H9 (cell line): Measurements from ENCODE around the gene VAV2. TPM values are rescaled to one million over a fixed set of nuclear protein-coding genes. Genes with fewer than 3 reads are reported as not detected.

ENCODE experiments used
- DNase-seq: peaks from one replicate; pipeline ENCODE4 v3.0.0-alpha.2; 2017
- H2AFZ ChIP-seq: one replicate; pipeline ENCODE4 v1.6.1; 2013; ENCODE audit warnings: mild to moderate bottlenecking, low read length, control low read depth, moderate library complexity
- H2AK5ac ChIP-seq: 2 replicates; pipeline ENCODE4 v1.6.1; 2013; ENCODE audit warnings: low read length, control low read depth, mixed read lengths; ENCODE audit not compliant: insufficient read length
- H2BK120ac ChIP-seq: one replicate; pipeline ENCODE4 v1.6.1; 2013; ENCODE audit warnings: low read depth, mild to moderate bottlenecking, low read length, control low read depth, inconsistent platforms; ENCODE audit not compliant: poor library complexity, severe bottlenecking
- H2BK12ac ChIP-seq: 2 replicates; pipeline ENCODE4 v1.6.1; 2013; ENCODE audit warnings: low read length, control low read depth, mixed read lengths, low read depth; ENCODE audit not compliant: insufficient read length
- H2BK15ac ChIP-seq: 2 replicates; pipeline ENCODE4 v1.6.1; 2013; ENCODE audit warnings: low read depth, low read length, control low read depth
- H2BK20ac ChIP-seq: one replicate; pipeline ENCODE4 v1.6.1; 2013; ENCODE audit warnings: low read depth, mild to moderate bottlenecking, low read length, control low read depth, inconsistent platforms; ENCODE audit not compliant: poor library complexity, severe bottlenecking
- H2BK5ac ChIP-seq: 2 replicates; pipeline ENCODE4 v1.6.1; 2013; ENCODE audit warnings: low read length, control low read depth, mixed read lengths; ENCODE audit not compliant: insufficient read length
- H3K14ac ChIP-seq: 2 replicates; pipeline ENCODE4 v1.6.1; 2013; ENCODE audit warnings: low read length, control low read depth; ENCODE audit not compliant: insufficient read depth
- H3K18ac ChIP-seq: 2 replicates; pipeline ENCODE4 v1.6.1; 2013; ENCODE audit warnings: low read depth, mild to moderate bottlenecking, mixed read lengths, low read length, control low read depth; ENCODE audit not compliant: insufficient read length
- H3K23ac ChIP-seq: 2 replicates; pipeline ENCODE4 v1.6.1; 2013; ENCODE audit warnings: low read length, control low read depth, mixed read lengths, low read depth; ENCODE audit not compliant: insufficient read length
- H3K23me2 ChIP-seq: 2 replicates; pipeline ENCODE4 v1.6.1; 2013; ENCODE audit warnings: low read depth, mild to moderate bottlenecking, mixed read lengths, low read length, control low read depth; ENCODE audit not compliant: insufficient read length, poor library complexity, severe bottlenecking
- H3K27ac ChIP-seq: 2 replicates; pipeline ENCODE4 v1.5.1; 2013; ENCODE audit warnings: low read length, control low read depth, mixed read lengths, low read depth; ENCODE audit not compliant: insufficient read length
- H3K27me3 ChIP-seq: 2 replicates; pipeline ENCODE4 v1.6.1; 2013; ENCODE audit warnings: low read length, control low read depth, inconsistent platforms; ENCODE audit not compliant: insufficient read depth
- H3K4ac ChIP-seq: 2 replicates; pipeline ENCODE4 v1.6.1; 2013; ENCODE audit warnings: low read depth, mild to moderate bottlenecking, control low read depth, inconsistent platforms, low read length, moderate library complexity
- H3K4me1 ChIP-seq: 2 replicates; pipeline ENCODE4 v1.6.1; 2013; ENCODE audit warnings: low read length, control low read depth, inconsistent platforms; ENCODE audit not compliant: insufficient read depth
- H3K4me2 ChIP-seq: 2 replicates; pipeline ENCODE4 v1.6.1; 2013; ENCODE audit warnings: low read length, control low read depth, mixed read lengths; ENCODE audit not compliant: insufficient read length, insufficient read depth
- H3K56ac ChIP-seq: 2 replicates; pipeline ENCODE4 v1.6.1; 2013; ENCODE audit warnings: low read depth, mild to moderate bottlenecking, mixed read lengths, low read length, control low read depth; ENCODE audit not compliant: insufficient read length
- H3K79me1 ChIP-seq: 2 replicates; pipeline ENCODE4 v1.6.1; 2013; ENCODE audit warnings: low read depth, mild to moderate bottlenecking, moderate library complexity, low read length, control low read depth, inconsistent platforms; ENCODE audit not compliant: insufficient read depth, poor library complexity, severe bottlenecking
- H3K79me2 ChIP-seq: 2 replicates; pipeline ENCODE4 v1.6.1; 2013; ENCODE audit warnings: low read length, control low read depth, inconsistent platforms; ENCODE audit not compliant: insufficient read depth
- H3K9ac ChIP-seq: 2 replicates; pipeline ENCODE4 v1.6.1; 2013; ENCODE audit warnings: low read length, control low read depth, mixed read lengths; ENCODE audit not compliant: insufficient read length; ENCODE audit errors: extremely low read depth
- H3K9me3 ChIP-seq: one replicate; pipeline ENCODE4 v1.6.1; 2013; ENCODE audit warnings: low read depth, low read length, inconsistent platforms; ENCODE audit not compliant: control insufficient read depth
- H3T11ph ChIP-seq: one replicate; pipeline ENCODE4 v1.6.1; 2013; ENCODE audit warnings: mild to moderate bottlenecking, low read length, control low read depth, inconsistent platforms
- H4K20me1 ChIP-seq: one replicate; pipeline ENCODE4 v1.6.1; 2013; ENCODE audit not compliant: control insufficient read depth, insufficient read length, insufficient read depth
- H4K5ac ChIP-seq: 2 replicates; pipeline ENCODE4 v1.6.1; 2013; ENCODE audit warnings: low read depth, mild to moderate bottlenecking, mixed read lengths, low read length, control low read depth; ENCODE audit not compliant: insufficient read length
- H4K8ac ChIP-seq: replicated peaks from 2 replicates; pipeline ENCODE4 v1.6.1; 2013; ENCODE audit warnings: low read length, control low read depth, mixed read lengths, low read depth; ENCODE audit not compliant: insufficient read length
- H4K91ac ChIP-seq: 2 replicates; pipeline ENCODE4 v1.6.1; 2013; ENCODE audit warnings: low read depth, mild to moderate bottlenecking, moderate library complexity, mixed read lengths, low read length, control low read depth; ENCODE audit not compliant: insufficient read length
- H3K27ac Mint-ChIP-seq, 3 experiments: 2 replicates in 2 of 3; 3 replicates in 1 of 3; pipeline ENCODE4 v1.8.0; 2020 to 2021; ENCODE audit warnings: mixed read lengths in 3 of 3, mild to moderate bottlenecking in 1 of 3, moderate library complexity in 1 of 3
- H3K27me3 Mint-ChIP-seq: 2 replicates; pipeline ENCODE4 v1.8.0; 2021; ENCODE audit warnings: low read depth, mild to moderate bottlenecking, moderate library complexity, mixed read lengths
- H3K36me3 Mint-ChIP-seq, 3 experiments: 2 replicates in 2 of 3; 3 replicates in 1 of 3; pipeline ENCODE4 v1.8.0; 2020 to 2021; ENCODE audit warnings: low read depth in 3 of 3, mixed read lengths in 3 of 3; ENCODE audit not compliant: insufficient read depth in 1 of 3
- H3K4me1 Mint-ChIP-seq, 2 experiments: 2 replicates each; pipeline ENCODE4 v1.8.0; 2020; ENCODE audit warnings: mixed read lengths in 2 of 2
- H3K4me3 Mint-ChIP-seq, 2 experiments: 2 replicates in 1 of 2; 3 replicates in 1 of 2; pipeline ENCODE4 v1.8.0; 2020 to 2021; ENCODE audit warnings: mild to moderate bottlenecking in 2 of 2, mixed read lengths in 2 of 2, moderate library complexity in 1 of 2
- H3K9me3 Mint-ChIP-seq, 2 experiments: 2 replicates in 1 of 2; 3 replicates in 1 of 2; pipeline ENCODE4 v1.8.0; 2020; ENCODE audit warnings: mild to moderate bottlenecking in 2 of 2, mixed read lengths in 2 of 2, moderate library complexity in 1 of 2
- WGBS: extraction: QIAGEN DNeasy Blood & Tissue Kit; methylation state at CpG from one replicate; pipeline ENCODE4 v1.1.7; 2013; ENCODE audit warnings: missing lambda C conversion rate, low lambda C conversion rate, mixed read lengths; ENCODE audit not compliant: insufficient read length; ENCODE audit errors: extremely low coverage; 5-methylcytosine and 5-hydroxymethylcytosine counted together
- total RNA-seq: library from RNA; stranded (reverse); gene quantifications from 2 replicates; pipeline ENCODE4 v1.2.1, GENCODE V29; 2021
- TF ChIP-seq, protein P1 (sequence below): fragments of 200-600 bp; sonication (generic); conservative IDR thresholded peaks from 3 replicates; pipeline ENCODE4 v1.8.0; 2021; ENCODE audit warnings: antibody characterized with exemption, mild to moderate bottlenecking

The VAV2 gene
- total RNA-seq, 1 experiment from 2014 or later: 58.7 TPM

DNA sequence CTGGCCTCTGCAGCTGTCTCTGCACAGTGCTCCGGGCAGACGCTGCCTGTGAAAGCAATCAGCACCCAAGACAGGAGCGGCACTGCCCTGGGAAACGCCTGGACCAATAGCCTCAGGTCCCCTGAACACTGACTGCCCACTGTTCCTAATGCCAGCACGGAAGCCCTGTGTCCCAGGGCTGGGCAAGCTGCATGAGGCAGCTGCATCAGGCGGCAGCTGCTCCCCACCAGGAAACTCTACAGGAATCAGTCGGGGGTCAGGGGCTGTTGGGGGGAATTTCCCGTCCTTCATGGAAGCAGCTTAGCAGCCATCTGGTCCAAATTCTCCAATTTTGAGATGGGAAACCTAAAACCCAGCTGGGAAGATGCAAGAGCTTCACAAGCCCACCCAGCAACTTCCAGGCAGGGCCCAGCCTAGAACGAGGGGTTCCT lies 118.6 kb downstream of the VAV2 start:
- Histone ChIP-seq H3K56ac (no peak overlapping the region), H3K4ac (no peak overlapping the region), H3K23ac (no peak overlapping the region), H3K4me2 (no peak overlapping the region), H4K8ac (no peak overlapping the region), H3T11ph (no peak overlapping the region), H3K18ac (no peak overlapping the region), H2BK12ac (no peak overlapping the region), H3K4me1 (no peaks in the 10 kb centered on the region), H2AK5ac (no peak overlapping the region), H3K79me2 (no peaks in the 10 kb centered on the region; the same call in 1 of the 2 replicates), H3K27me3 (no peaks in the 10 kb centered on the region), H2BK5ac (no peak overlapping the region), H2BK20ac (no peak overlapping the region), H4K91ac (no peak overlapping the region), H4K20me1 (peaks cover 2% of the 10 kb centered on the region), H3K23me2 (no peaks in the 10 kb centered on the region), H2BK120ac (no peak overlapping the region), H3K79me1 (no peaks in the 10 kb centered on the region), H2AFZ (no peak overlapping the region), H3K27ac (no peak overlapping the region), H3K9me3 (no peaks in the 10 kb centered on the region), H2BK15ac (no peak overlapping the region), H4K5ac (no peak overlapping the region), H3K9ac (no peak overlapping the region), H3K14ac (no peak overlapping the region)
- Mint-ChIP-seq H3K27me3 (no peaks in the 10 kb centered on the region), H3K9me3 (no peaks in the 10 kb centered on the region), H3K4me3 (no peak overlapping the region), H3K36me3 (peaks cover 0 to 2% (median 0%) of the 10 kb centered on the region in 3 experiments; a peak in 3 of 7 replicates), H3K27ac (peak overlapping the region; percentile 47 to 73 (median 72); a peak in 3 of 7 replicates), H3K4me1 (peaks cover 32 to 39% of the 10 kb centered on the region in 2 experiments)
- TF ChIP-seq, protein P1, sequence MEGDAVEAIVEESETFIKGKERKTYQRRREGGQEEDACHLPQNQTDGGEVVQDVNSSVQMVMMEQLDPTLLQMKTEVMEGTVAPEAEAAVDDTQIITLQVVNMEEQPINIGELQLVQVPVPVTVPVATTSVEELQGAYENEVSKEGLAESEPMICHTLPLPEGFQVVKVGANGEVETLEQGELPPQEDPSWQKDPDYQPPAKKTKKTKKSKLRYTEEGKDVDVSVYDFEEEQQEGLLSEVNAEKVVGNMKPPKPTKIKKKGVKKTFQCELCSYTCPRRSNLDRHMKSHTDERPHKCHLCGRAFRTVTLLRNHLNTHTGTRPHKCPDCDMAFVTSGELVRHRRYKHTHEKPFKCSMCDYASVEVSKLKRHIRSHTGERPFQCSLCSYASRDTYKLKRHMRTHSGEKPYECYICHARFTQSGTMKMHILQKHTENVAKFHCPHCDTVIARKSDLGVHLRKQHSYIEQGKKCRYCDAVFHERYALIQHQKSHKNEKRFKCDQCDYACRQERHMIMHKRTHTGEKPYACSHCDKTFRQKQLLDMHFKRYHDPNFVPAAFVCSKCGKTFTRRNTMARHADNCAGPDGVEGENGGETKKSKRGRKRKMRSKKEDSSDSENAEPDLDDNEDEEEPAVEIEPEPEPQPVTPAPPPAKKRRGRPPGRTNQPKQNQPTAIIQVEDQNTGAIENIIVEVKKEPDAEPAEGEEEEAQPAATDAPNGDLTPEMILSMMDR: no peak
- WGBS: no CpG with 5 or more reads among the region's 9 CpGs
- DNase-seq: no peak
